KBM-7 (cell line): ENCODE data around the gene TBC1D22A.
"Not testable (repeated sequence)": the region's sequence is repeated elsewhere in the genome, so short reads cannot be mapped to it uniquely, and the experiment has no call there.

ENCODE experiments used
- DNase-seq: peaks from one replicate; pipeline ENCODE4 v3.0.0-alpha.2; 2015
- in situ Hi-C: fragments of 300-500 bp; cut with MboI; formaldehyde crosslinking; loops from 2 replicates; pipeline ENCODE4 v1.14.3; 2020; ENCODE audit warnings: low sequenced_read_pairs, low pct_unique_long_range_greater_than_20kb, mixed read lengths

Gene TBC1D22A

GRCh38 chr22:47049078-47049624 is 286.7 kb downstream of the TBC1D22A start:
- in situ Hi-C loops = no loop called here
- no peak for DNase-seq

- DNase-seq, in situ Hi-C loops: not testable (repeated sequence)
These were observed 287.4 kb downstream of the TBC1D22A start for GRCh38 chr22:47049736-47050400.

GRCh38 chr22:47050401-47051051 is 288.1 kb downstream of the TBC1D22A start:
- no peak for DNase-seq
- in situ Hi-C loops = no loop called here

- in situ Hi-C loops = no loop called here
- DNase-seq = no peak
These were observed 289.1 kb downstream of the TBC1D22A start for GRCh38 chr22:47051441-47052071.

GRCh38 chr22:47052236-47053012 is 290.0 kb downstream of the TBC1D22A start:
- no peak for DNase-seq
- in situ Hi-C loops = no loop called here

GRCh38 chr22:47053013-47053725 is 290.7 kb downstream of the TBC1D22A start:
- in situ Hi-C loops = no loop called here
- no peak for DNase-seq

- no peak for DNase-seq
- in situ Hi-C loops = no loop called here
These were observed 291.3 kb downstream of the TBC1D22A start for GRCh38 chr22:47053726-47054141.

GRCh38 chr22:47054231-47055072 is 292.0 kb downstream of the TBC1D22A start:
- DNase-seq = no peak
- in situ Hi-C loops = no loop called here

- DNase-seq = no peak
- in situ Hi-C loops = no loop called here
These were observed 292.6 kb downstream of the TBC1D22A start for GRCh38 chr22:47055073-47055355.

- in situ Hi-C loops = no loop called here
- no peak for DNase-seq
These were observed 293.0 kb downstream of the TBC1D22A start for GRCh38 chr22:47055461-47055860.

- in situ Hi-C loops = no loop called here
- DNase-seq = no peak
These were observed 293.5 kb downstream of the TBC1D22A start for GRCh38 chr22:47055921-47056320.

GRCh38 chr22:47056361-47056760 is 293.9 kb downstream of the TBC1D22A start:
- no peak for DNase-seq
- in situ Hi-C loops = no loop called here

- in situ Hi-C loops = no loop called here
- no peak for DNase-seq
These were observed 294.5 kb downstream of the TBC1D22A start for GRCh38 chr22:47056776-47057470.

- no peak for DNase-seq
- in situ Hi-C loops = no loop called here
These were observed 295.6 kb downstream of the TBC1D22A start for GRCh38 chr22:47057916-47058585.

GRCh38 chr22:47059076-47059475 is 296.6 kb downstream of the TBC1D22A start:
- no peak for DNase-seq
- in situ Hi-C loops = no loop called here

GRCh38 chr22:47059701-47060161 is 297.3 kb downstream of the TBC1D22A start:
- in situ Hi-C loops = no loop called here
- no peak for DNase-seq

- DNase-seq = no peak
- in situ Hi-C loops = no loop called here
These were observed 298.3 kb downstream of the TBC1D22A start for GRCh38 chr22:47060718-47061117.
